Stimulated activated CD8-positive, alpha-beta memory T cell treated with anti-CD3 and anti-CD28 coated beads, Interleukin-7, amount 100 ng/mL, for 48 hours (primary cell): ENCODE results near the gene MINDY2.

Source experiments
- DNase-seq, 2 donors: peaks; one replicate each; pipeline ENCODE4 v3.0.0-alpha.2; 2020; ENCODE audit warnings: low read depth in 1 of 2; ENCODE audit errors: extremely low read depth in 1 of 2

Gene MINDY2

GRCh38 chr15:58770857-58771620, at the start of gene MINDY2:
Gene MINDY2, plus strand, starts transcription at chr15:58771302. Its CDS starts 94 bp downstream, at chr15:58771396.
- DNase-seq: peak; percentile 92 to 96

- DNase-seq: no peak
These were observed 46.6 kb upstream of the MINDY2 start for GRCh38 chr15:58724466-58724865.

GRCh38 chr15:58726867-58727266, 44.2 kb upstream of the MINDY2 start:
- no peak for DNase-seq

- no peak for DNase-seq
These were observed 39.2 kb upstream of the MINDY2 start for GRCh38 chr15:58731756-58732535.

- no peak for DNase-seq
These were observed 38.3 kb upstream of the MINDY2 start for GRCh38 chr15:58732625-58733363.

- no peak for DNase-seq
These were observed 36.2 kb upstream of the MINDY2 start for GRCh38 chr15:58734859-58735258.

- no peak for DNase-seq
These were observed 35.0 kb upstream of the MINDY2 start for GRCh38 chr15:58736018-58736643.

- no peak for DNase-seq
These were observed 33.8 kb upstream of the MINDY2 start for GRCh38 chr15:58737298-58737697.

- DNase-seq: no peak
These were observed 32.9 kb upstream of the MINDY2 start for GRCh38 chr15:58738046-58738707.

GRCh38 chr15:58740436-58740835, 30.7 kb upstream of the MINDY2 start:
- DNase-seq: no peak

- no peak for DNase-seq
These were observed 30.1 kb upstream of the MINDY2 start for GRCh38 chr15:58741032-58741431.

- DNase-seq: no peak
These were observed 28.9 kb upstream of the MINDY2 start for GRCh38 chr15:58742022-58742813.

GRCh38 chr15:58742819-58743502, 28.1 kb upstream of the MINDY2 start:
- no peak for DNase-seq

- no peak for DNase-seq
These were observed 24.9 kb upstream of the MINDY2 start for GRCh38 chr15:58746174-58746573.

- DNase-seq: no peak
These were observed 22.9 kb upstream of the MINDY2 start for GRCh38 chr15:58748040-58748851.

GRCh38 chr15:58748852-58749531, 22.1 kb upstream of the MINDY2 start:
- DNase-seq: no peak

GRCh38 chr15:58749532-58750337, 21.4 kb upstream of the MINDY2 start, which contains the start of gene ADAM10:
Gene ADAM10, minus strand, starts transcription at chr15:58749707. Its CDS starts 173 bp downstream, at chr15:58749534.
- DNase-seq: peak; percentile 96 to 100
